Thoracic aorta (tissue), 2 donors: ENCODE data around the gene MREG. TPM values are rescaled to one million over a fixed set of nuclear protein-coding genes. Genes with fewer than 3 reads are reported as not detected.

Experiments
- ATAC-seq: fragments of 150-250 bp; one replicate; pipeline ENCODE4 v1.8.0; 2017; ENCODE audit warnings: low read depth; ENCODE audit not compliant: insufficient number of reproducible peaks, low FRiP score
- DNase-seq: peaks from one replicate; pipeline ENCODE4 v3.0.0-alpha.2; 2020; ENCODE audit warnings: low spot score
- H3K27ac ChIP-seq, 2 donors: fragments of 200-600 bp; sonication (generic); 1 replicate in 1 of 2; 2 replicates in 1 of 2; pipeline ENCODE4 v1.5.1; 2016; ENCODE audit warnings: mild to moderate bottlenecking in 2 of 2, moderate library complexity in 2 of 2
- H3K27me3 ChIP-seq: fragments of 200-600 bp; sonication (generic); replicated peaks from 2 replicates; pipeline ENCODE4 v1.6.0; 2016; ENCODE audit warnings: mild to moderate bottlenecking; ENCODE audit not compliant: insufficient read depth
- H3K36me3 ChIP-seq: fragments of 200-600 bp; sonication (generic); one replicate; pipeline ENCODE4 v1.5.1; 2016
- H3K4me1 ChIP-seq, 2 donors: fragments of 200-600 bp; sonication (generic); 1 replicate in 1 of 2; 2 replicates in 1 of 2; pipeline versions ENCODE4 v1.5.1 to v1.6.0; 2016; ENCODE audit warnings: low read depth in 2 of 2, mild to moderate bottlenecking in 1 of 2; ENCODE audit not compliant: control insufficient read depth in 1 of 2
- H3K4me3 ChIP-seq: fragments of 200-600 bp; sonication (generic); 2 replicates; pipeline ENCODE4 v1.5.1; 2016; ENCODE audit warnings: mild to moderate bottlenecking
- H3K9me3 ChIP-seq: fragments of 200-600 bp; sonication (generic); 2 replicates; pipeline ENCODE4 v1.5.1; 2016
- CTCF ChIP-seq: fragments of 200-600 bp; sonication (generic); IDR thresholded peaks from one replicate; pipeline ENCODE4 v1.5.1; 2019; ENCODE audit warnings: antibody characterized with exemption
- total RNA-seq, 2 donors: library from RNA; depleted of rRNA; stranded (reverse); fragments of >200 nt; gene quantifications; one replicate each; pipeline versions ENCODE4 v1.1.0 to v1.2.3, GENCODE V29; 2016

MREG gene
- total RNA-seq, 2 donors from 2014 or later = 1.6 to 10.7 TPM

- no peak overlapping the region for H3K27ac ChIP-seq
- H3K36me3 ChIP-seq = no peaks in the 10 kb centered on the region
- no peak for ATAC-seq
- no peak for TF ChIP-seq CTCF
- no peaks in the 10 kb centered on the region for H3K4me1 ChIP-seq
- H3K4me3 ChIP-seq = no peak overlapping the region
- no peak for DNase-seq
- H3K9me3 ChIP-seq = no peaks in the 10 kb centered on the region
- H3K27me3 ChIP-seq = no peaks in the 10 kb centered on the region
These were observed 39.1 kb upstream of the MREG start for GRCh38 chr2:216052420-216052819.

GRCh38 chr2:216051350-216051749 lies 38.0 kb upstream of the MREG start:
- no peaks in the 10 kb centered on the region for H3K27me3 ChIP-seq
- H3K27ac ChIP-seq = no peak overlapping the region
- DNase-seq (no peak), ATAC-seq (no peak)
- no peaks in the 10 kb centered on the region for H3K36me3 ChIP-seq
- no peak overlapping the region for H3K4me3 ChIP-seq
- no peak for TF ChIP-seq CTCF
- no peaks in the 10 kb centered on the region for H3K4me1 ChIP-seq
- no peaks in the 10 kb centered on the region for H3K9me3 ChIP-seq

- H3K4me1 ChIP-seq = no peaks in the 10 kb centered on the region
- H3K27ac ChIP-seq = no peak overlapping the region
- no peak for TF ChIP-seq CTCF
- no peaks in the 10 kb centered on the region for H3K27me3 ChIP-seq
- ATAC-seq (no peak), DNase-seq (no peak)
- no peaks in the 10 kb centered on the region for H3K9me3 ChIP-seq
- no peaks in the 10 kb centered on the region for H3K36me3 ChIP-seq
- no peak overlapping the region for H3K4me3 ChIP-seq
These were observed 36.1 kb upstream of the MREG start for GRCh38 chr2:216049452-216049851.

- no peaks in the 10 kb centered on the region for H3K27me3 ChIP-seq
- no peak for ATAC-seq
- no peak overlapping the region for H3K27ac ChIP-seq
- no peaks in the 10 kb centered on the region for H3K4me1 ChIP-seq
- no peak for TF ChIP-seq CTCF
- H3K4me3 ChIP-seq = no peak overlapping the region
- H3K36me3 ChIP-seq = no peaks in the 10 kb centered on the region
- no peak for DNase-seq
- no peaks in the 10 kb centered on the region for H3K9me3 ChIP-seq
These were observed 34.0 kb upstream of the MREG start for GRCh38 chr2:216047397-216047796.

DNA sequence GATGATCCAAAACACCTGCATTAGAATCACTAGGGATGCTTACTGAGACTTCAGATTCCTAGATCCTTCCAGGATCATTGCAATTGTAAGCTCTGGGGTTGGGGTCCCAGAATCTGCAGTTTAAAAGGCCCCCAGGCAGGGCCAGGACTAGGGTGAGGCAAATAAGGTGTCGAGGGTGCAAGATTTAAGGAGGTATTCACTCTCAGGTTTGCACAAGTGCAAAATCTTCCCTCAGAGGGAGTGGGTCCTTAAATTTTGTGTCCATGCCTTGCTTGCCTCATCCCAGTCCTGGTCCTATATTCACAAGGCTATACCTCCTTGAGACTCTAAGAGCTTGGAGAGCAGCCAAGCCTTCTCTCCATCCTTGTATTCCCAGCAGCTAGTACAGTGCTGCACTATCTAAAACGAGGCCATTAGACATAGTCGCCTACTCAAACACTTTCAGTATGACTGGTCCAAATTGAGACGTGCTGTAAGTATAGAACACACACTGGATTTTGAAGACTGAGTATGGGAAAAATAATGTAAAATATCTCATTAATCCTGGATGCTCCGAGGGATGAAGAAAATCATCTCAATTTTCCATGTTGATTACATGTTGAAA lies 31.6 kb upstream of the MREG start:
- no peak for TF ChIP-seq CTCF
- Histone ChIP-seq H3K9me3 (no peaks in the 10 kb centered on the region), H3K27ac (no peak overlapping the region), H3K36me3 (no peaks in the 10 kb centered on the region), H3K4me1 (no peaks in the 10 kb centered on the region), H3K27me3 (no peaks in the 10 kb centered on the region), H3K4me3 (no peak overlapping the region)
- no peak for DNase-seq
- ATAC-seq = no peak
